Activated T-cell treated with anti-CD3 and anti-CD28 coated beads, Interleukin-2, amount 50 U/mL, for 24 hours (primary cell): ENCODE measurements around the gene ANKRD23.
"Not testable (repeated sequence)": the region's sequence is repeated elsewhere in the genome, so short reads cannot be mapped to it uniquely, and the experiment has no call there.

ENCODE experiments used
- DNase-seq: peaks from one replicate; pipeline ENCODE4 v3.0.0-alpha.2; 2020
- H3K27ac Mint-ChIP-seq: 2 replicates; pipeline ENCODE4 v1.8.0; 2020; ENCODE audit warnings: mild to moderate bottlenecking, mixed read lengths
- H3K27me3 Mint-ChIP-seq: 2 replicates; pipeline ENCODE4 v1.8.0; 2020; ENCODE audit warnings: mixed read lengths
- H3K36me3 Mint-ChIP-seq: 2 replicates; pipeline ENCODE4 v1.8.0; 2020; ENCODE audit warnings: low read depth, mixed read lengths
- H3K4me1 Mint-ChIP-seq: 2 replicates; pipeline ENCODE4 v1.8.0; 2020; ENCODE audit warnings: low read depth, mixed read lengths
- H3K4me3 Mint-ChIP-seq: 2 replicates; pipeline ENCODE4 v1.8.0; 2020; ENCODE audit warnings: mild to moderate bottlenecking, moderate library complexity, mixed read lengths
- H3K9me3 Mint-ChIP-seq: 2 replicates; pipeline ENCODE4 v1.8.0; 2020; ENCODE audit warnings: mixed read lengths

ANKRD23 gene

DNA sequence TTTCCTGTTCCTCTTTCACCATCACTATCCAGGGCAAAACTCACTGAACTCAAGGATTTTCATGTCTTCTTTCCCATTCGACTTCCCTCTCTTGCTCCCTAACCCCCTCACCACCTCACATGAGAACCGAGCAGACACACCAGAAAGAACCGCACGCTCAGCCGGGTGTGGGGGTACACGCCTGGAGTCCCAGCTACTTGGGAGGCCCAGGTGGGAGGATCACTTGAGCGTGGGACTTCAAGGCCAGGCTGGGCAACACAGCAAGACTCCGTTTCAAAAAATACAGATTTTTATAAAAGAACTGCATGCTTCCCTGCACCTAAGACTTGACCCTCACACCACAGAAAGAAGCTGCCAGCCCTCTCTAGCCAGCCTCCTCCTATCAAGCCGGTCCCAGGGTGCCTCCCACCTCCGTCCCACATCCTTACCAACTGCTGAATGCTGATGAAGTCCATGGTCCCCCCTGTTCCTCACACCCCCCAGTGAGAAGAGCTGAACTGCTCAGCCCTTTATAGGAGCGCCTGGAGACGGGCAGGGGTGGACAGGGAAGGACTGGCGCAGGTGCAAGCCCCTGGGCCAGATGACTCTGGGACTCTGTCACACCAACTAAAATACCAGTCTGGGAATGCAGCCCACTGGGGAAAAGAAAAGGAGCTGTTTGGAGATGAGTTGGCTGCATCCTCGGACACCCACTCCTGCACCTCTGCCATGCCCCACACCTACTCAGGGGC is at the start of gene ANKRD23:
Gene ANKRD23 (minus strand): TSS at position 484 of the 731 bp plus-strand sequence. CDS start 29 bp downstream, at position 455.
- Mint-ChIP-seq H3K27me3 (no peaks in the 10 kb centered on the region), H3K36me3 (peaks cover 50% of the 10 kb centered on the region), H3K27ac (peak within 1 kb of the TSS; percentile 32), H3K9me3 (no peaks in the 10 kb centered on the region), H3K4me3 (no peak within 1 kb of the TSS), H3K4me1 (peaks cover 19% of the 10 kb centered on the region)
- DNase-seq, result no peak

DNA sequence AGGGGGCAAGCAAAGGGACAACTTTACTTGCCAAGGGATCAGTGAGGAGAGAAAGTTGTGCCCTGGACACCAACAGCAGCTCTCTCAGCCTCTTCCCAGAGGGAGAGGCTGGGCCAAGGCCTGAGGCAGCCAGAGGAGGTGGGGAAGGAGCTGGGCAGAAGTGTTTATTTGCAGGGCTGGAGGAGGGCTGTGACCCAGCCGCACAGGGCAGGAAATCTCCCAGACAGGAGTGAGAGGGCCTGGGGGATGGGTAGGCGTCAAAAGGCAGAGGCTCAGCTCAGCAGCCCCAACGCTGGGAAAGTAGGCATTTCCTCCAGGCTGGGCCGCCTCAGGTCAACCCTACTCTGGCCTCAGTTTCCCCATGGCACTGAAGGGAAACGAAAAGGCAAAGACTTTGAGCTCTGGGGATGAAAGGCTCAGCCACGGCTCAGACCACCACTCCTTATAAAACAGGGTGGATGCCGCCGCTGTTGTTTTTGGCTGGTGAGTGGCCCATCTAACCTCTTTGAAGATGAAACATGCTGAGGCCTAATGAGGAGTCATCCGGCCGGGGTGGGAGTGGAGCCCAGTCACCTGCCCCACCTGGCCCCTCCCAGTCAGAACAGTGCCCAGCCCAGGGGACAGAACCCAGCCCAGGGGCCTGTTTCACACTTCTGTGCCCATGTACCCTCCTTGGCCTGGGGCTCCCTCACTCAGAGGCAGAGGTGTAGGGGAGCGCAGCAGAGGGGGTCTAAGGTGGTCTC is 47.9 kb upstream of the ANKRD23 start:
- Mint-ChIP-seq H3K27ac (peak overlapping the region; percentile 3), H3K27me3 (no peaks in the 10 kb centered on the region), H3K4me1 (peaks cover 61% of the 10 kb centered on the region), H3K36me3 (no peaks in the 10 kb centered on the region), H3K9me3 (no peaks in the 10 kb centered on the region), H3K4me3 (no peak overlapping the region)
- peak; percentile 44 for DNase-seq

DNA sequence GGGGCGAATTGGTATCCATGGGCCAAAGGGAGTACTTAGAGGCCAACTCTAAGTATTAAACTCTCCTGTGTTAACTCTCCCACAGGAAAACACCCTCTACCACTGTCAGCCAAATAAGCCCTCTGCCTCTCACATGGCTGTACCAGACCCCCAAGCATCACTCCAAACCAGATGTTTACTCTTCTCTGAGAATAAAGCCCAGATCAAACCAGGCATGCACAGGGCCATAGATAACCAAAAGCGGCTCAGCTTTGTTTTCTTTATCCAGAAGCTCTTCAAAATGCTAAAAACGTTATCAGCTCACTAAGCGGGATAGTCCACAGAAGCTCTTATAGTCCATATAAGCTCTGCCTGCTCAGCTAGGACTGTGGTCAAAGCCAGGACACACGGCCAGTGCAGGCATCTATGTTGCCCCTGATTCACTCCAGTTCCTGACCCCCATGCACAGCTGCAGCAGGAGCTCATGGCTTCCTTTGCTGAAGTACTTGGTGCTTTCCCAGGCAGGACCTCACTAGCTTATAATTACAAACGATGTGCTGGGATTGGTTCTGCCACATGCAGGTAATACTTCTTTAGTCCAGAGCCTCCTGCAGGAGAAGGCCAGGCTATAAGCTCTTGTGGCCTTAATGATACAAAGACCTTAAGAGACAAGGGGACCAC is 47.0 kb upstream of the ANKRD23 start:
- Mint-ChIP-seq H3K9me3 (no peaks in the 10 kb centered on the region), H3K27me3 (no peaks in the 10 kb centered on the region), H3K27ac (peak overlapping the region; percentile 3), H3K4me1 (peaks cover 54% of the 10 kb centered on the region), H3K4me3 (no peak overlapping the region), H3K36me3 (no peaks in the 10 kb centered on the region)
- DNase-seq, result no peak

DNA sequence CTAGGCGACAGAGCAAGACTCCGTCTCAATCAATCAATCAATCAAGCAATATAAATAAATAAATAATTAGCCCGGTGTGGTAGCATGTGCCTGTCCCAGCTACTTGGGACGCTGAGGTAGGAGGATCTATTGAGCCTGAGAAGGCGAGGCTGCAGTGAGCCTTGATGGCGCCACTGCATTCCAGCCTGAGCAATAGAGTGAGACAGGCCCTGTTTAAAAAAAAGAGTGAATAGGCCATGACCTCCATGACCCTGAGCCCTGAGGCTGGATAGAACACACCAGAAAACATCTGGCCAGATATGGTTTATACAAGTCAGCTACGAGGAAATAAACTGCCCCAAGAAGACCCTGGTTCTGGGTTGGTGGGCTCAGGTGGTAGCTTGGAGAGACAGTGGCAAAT is 46.4 kb upstream of the ANKRD23 start:
- Mint-ChIP-seq H3K9me3 (no peaks in the 10 kb centered on the region), H3K36me3 (no peaks in the 10 kb centered on the region), H3K27me3 (no peaks in the 10 kb centered on the region), H3K27ac (no peak overlapping the region), H3K4me1 (peaks cover 48% of the 10 kb centered on the region), H3K4me3 (no peak overlapping the region)
- no peak for DNase-seq

- H3K27me3 Mint-ChIP-seq, H3K4me3 Mint-ChIP-seq, H3K36me3 Mint-ChIP-seq, DNase-seq, H3K9me3 Mint-ChIP-seq, H3K27ac Mint-ChIP-seq: not testable (repeated sequence)
- H3K4me1 Mint-ChIP-seq, result peaks cover 43% of the 10 kb centered on the region
Observed at GRCh38 chr2:96889502-96889901, 45.7 kb upstream of the ANKRD23 start.

DNA sequence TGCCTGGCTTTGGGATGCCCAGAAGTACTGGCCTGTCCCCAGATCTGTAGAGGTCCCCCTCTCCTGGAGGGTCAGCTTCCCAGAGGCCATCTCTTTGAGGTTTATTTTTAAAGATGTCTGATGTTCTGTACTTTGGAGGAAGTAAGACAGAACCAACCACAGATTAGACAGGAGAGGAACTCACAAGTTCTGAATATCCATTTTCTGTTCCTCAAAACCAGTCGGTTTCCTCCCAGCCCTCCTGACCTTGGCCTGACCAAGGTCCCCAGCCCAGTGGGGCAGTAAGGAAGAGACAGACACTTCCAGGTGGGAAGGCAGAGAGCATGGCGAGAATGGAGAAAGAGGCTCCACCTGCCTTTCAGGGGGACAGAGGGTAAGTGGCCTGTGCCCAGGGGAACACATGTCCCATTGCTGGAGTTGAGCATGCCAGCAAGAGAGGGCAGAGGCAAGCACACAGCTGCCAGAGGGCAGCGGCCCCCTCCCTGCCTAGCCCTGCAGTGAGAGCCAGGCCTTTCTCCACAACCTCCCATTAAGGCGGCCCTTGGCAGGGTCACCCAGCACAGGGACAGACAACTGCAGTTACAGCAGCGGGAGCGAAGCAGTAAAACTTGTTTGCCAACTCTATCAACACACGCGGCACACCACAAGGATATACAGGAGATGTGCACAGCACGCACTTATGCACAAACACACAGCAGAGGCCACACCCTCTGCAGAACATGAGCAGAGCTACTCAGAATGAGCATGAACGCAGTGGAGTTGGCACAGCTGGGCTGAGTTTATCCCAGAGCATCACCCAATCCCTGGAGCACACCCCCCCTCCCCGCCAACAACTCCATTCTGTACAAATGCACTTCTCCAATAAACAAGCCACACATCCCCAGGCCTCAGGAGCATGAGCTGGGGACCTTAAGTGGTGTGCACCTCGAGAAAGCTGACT is 44.5 kb upstream of the ANKRD23 start:
- Mint-ChIP-seq H3K4me3 (no peak overlapping the region), H3K27ac (no peak overlapping the region), H3K4me1 (peaks cover 41% of the 10 kb centered on the region), H3K27me3 (no peaks in the 10 kb centered on the region), H3K36me3 (no peaks in the 10 kb centered on the region), H3K9me3 (no peaks in the 10 kb centered on the region)
- DNase-seq, result no peak

DNA sequence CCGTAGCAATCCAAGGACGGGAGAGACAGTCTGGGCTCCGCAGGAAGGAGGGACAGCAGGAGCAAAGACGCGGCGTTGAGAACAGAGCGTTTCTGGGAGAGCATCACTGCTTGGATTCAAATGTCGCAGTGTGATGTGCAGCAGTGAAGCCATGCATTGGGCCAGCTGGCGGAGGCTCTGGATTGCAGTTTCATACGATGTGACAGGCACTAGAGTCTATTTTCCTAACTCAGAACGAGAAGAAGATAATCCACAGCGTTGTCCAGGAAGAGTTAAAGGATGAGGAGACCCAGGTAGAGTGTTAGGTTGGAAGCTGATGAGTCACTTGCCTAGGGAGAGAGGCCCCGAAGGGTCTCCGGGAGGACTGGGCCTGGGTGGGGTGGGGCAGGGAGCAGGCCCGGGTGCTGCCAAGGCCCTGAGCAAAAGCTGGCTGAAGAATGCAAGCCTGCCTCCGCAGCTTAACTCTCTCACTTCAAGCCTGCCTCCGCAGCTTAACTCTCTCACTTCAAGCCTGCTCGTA is 43.7 kb upstream of the ANKRD23 start:
- Mint-ChIP-seq H3K27me3 (no peaks in the 10 kb centered on the region), H3K9me3 (no peaks in the 10 kb centered on the region), H3K36me3 (no peaks in the 10 kb centered on the region), H3K27ac (no peak overlapping the region), H3K4me1 (peaks cover 33% of the 10 kb centered on the region), H3K4me3 (no peak overlapping the region)
- no peak for DNase-seq

- no peaks in the 10 kb centered on the region for H3K9me3 Mint-ChIP-seq
- H3K27me3 Mint-ChIP-seq, result no peaks in the 10 kb centered on the region
- no peak for DNase-seq
- peaks cover 15% of the 10 kb centered on the region for H3K4me1 Mint-ChIP-seq
- H3K4me3 Mint-ChIP-seq, result no peak overlapping the region
- no peak overlapping the region for H3K27ac Mint-ChIP-seq
- no peaks in the 10 kb centered on the region for H3K36me3 Mint-ChIP-seq
Observed at GRCh38 chr2:96885432-96886347, 41.9 kb upstream of the ANKRD23 start.

DNA sequence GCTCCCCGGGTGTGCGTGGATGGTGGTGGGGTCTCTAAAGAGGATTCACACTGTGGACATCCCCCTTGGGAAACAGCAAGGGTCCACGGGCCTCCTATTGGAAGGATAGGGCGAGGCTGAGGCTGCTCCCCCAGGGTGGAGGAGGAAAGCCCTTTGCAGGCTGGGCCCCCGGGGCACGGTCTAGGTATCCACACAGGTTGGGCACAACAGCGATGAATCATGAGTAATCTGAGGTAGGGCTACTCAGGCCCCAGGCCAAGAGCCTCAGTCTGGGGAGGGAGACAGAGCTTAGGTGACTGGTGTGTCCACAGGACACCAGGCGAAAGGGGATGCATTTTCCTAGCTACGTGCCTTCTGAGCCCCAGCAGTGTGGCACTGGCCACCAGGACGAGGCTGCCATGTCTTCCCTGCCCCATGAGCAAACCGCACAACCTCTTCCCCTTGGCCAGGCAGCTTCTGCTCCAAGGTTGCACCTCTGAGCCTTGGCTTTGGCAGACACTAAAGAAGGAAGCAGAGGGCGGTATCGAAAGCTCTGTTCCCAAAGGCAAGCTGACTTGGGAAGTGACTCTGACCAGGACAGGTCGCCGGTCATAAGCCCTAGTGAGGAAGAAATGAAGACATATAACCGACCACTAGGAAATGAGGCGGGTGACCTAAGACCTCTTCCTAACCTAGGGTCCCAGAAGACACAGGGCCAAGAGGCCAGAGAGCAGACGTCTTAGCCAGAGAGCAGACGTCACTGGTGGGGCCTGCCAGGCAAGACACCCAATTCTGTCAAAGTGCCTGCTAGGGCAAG is 40.7 kb upstream of the ANKRD23 start:
- H3K27me3 Mint-ChIP-seq, result no peaks in the 10 kb centered on the region
- H3K4me3 Mint-ChIP-seq, result no peak overlapping the region

GRCh38 chr2:96883306-96883705 is 39.5 kb upstream of the ANKRD23 start:
- Mint-ChIP-seq H3K36me3 (no peaks in the 10 kb centered on the region), H3K27me3 (no peaks in the 10 kb centered on the region), H3K4me3 (no peak overlapping the region), H3K4me1 (peaks cover 7% of the 10 kb centered on the region), H3K9me3 (no peaks in the 10 kb centered on the region), H3K27ac (no peak overlapping the region)
- no peak for DNase-seq

More for the DNA sequence above, 40.7 kb upstream of the ANKRD23 start:
- no peak overlapping the region for H3K27ac Mint-ChIP-seq
- no peak for DNase-seq
- peaks cover 10% of the 10 kb centered on the region for H3K4me1 Mint-ChIP-seq
- no peaks in the 10 kb centered on the region for H3K36me3 Mint-ChIP-seq
- no peaks in the 10 kb centered on the region for H3K9me3 Mint-ChIP-seq

- no peaks in the 10 kb centered on the region for H3K9me3 Mint-ChIP-seq
- H3K4me1 Mint-ChIP-seq, result peaks cover 4% of the 10 kb centered on the region
- no peak overlapping the region for H3K4me3 Mint-ChIP-seq
- DNase-seq, result no peak
- H3K27ac Mint-ChIP-seq, result no peak overlapping the region
- no peaks in the 10 kb centered on the region for H3K36me3 Mint-ChIP-seq
- no peaks in the 10 kb centered on the region for H3K27me3 Mint-ChIP-seq
Observed at GRCh38 chr2:96882906-96883305, 39.1 kb upstream of the ANKRD23 start.

- Mint-ChIP-seq H3K27me3 (no peaks in the 10 kb centered on the region), H3K4me1 (peaks cover 1% of the 10 kb centered on the region), H3K9me3 (no peaks in the 10 kb centered on the region), H3K36me3 (no peaks in the 10 kb centered on the region), H3K27ac (no peak overlapping the region), H3K4me3 (no peak overlapping the region)
- no peak for DNase-seq
Observed at GRCh38 chr2:96882230-96882629, 38.4 kb upstream of the ANKRD23 start.
